ENCODE measurements around the gene ZAP70.
A peak's percentile ranks its signal among the peaks of the same experiment; 100 is the strongest.
"Not testable (repeated sequence)": the region's sequence is repeated elsewhere in the genome, so short reads cannot be mapped to it uniquely, and the experiment has no call there.

Gene ZAP70

DNA sequence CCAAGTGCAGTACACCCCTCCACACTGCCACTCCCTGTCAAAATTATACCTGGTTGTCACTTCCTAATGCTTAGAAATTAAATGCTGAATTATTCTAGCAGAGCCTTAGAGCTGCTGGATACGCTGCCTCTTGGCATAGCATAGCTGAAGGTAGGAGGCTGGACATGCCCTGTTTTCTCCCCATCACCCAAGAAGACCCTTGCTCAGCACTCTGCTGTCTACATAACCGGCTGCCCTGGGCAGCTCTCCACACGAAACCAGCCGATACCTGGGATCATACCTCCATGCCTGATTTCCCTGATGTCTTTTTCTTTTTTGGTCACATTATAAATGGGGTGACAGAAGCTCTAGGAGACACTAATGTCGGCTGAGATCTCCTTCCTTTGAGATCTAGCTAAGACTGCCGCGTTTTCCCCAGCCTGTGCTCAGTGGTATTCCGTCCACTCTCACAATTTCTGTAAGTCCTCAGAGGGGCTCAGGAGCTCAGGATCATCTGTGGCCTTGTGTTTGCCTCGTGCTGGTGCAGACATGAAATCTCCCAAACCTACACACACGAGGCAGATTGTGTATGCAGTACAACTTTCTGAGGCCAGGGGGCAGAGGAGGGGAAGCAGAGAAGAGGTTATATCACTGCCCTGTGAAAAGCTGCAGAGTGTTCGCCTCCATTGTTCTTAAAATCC is 13.5 kb upstream of the ZAP70 start:
- DNase-seq, result peak in 4 of 5 donors; percentile 38 to 59 (median 52)

DNA sequence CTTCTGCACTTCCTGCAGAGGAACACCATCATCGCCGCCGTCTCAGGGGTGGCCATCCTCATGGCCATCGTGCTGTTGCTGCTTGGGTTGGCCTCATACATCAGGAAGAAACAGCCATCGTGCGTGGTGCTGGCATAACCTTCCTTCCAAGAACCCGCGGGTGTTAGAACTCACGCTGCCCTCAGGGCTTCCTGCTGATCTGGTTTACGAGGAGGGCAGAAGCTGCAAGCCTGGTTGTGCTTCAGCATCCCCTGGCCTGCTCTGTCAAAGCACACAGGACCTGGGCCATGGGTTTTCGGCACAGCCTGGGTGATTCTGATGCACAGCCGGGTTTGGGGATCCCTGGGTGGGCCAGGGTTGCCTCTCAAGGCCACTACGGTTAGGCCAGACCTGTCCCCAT is 12.2 kb upstream of the ZAP70 start:
- DNase-seq, result no peak

- no peak for DNase-seq
These were observed 11.4 kb upstream of the ZAP70 start for GRCh38 chr2:97701851-97702465.

- no peak for DNase-seq
These were observed 10.5 kb upstream of the ZAP70 start for GRCh38 chr2:97702731-97703470.

GRCh38 chr2:97703741-97704140 is 9.6 kb upstream of the ZAP70 start:
- no peak for DNase-seq

- DNase-seq, result no peak
These were observed 8.4 kb upstream of the ZAP70 start for GRCh38 chr2:97704989-97705388.

GRCh38 chr2:97706112-97706511 is 7.3 kb upstream of the ZAP70 start:
- no peak for DNase-seq

DNA sequence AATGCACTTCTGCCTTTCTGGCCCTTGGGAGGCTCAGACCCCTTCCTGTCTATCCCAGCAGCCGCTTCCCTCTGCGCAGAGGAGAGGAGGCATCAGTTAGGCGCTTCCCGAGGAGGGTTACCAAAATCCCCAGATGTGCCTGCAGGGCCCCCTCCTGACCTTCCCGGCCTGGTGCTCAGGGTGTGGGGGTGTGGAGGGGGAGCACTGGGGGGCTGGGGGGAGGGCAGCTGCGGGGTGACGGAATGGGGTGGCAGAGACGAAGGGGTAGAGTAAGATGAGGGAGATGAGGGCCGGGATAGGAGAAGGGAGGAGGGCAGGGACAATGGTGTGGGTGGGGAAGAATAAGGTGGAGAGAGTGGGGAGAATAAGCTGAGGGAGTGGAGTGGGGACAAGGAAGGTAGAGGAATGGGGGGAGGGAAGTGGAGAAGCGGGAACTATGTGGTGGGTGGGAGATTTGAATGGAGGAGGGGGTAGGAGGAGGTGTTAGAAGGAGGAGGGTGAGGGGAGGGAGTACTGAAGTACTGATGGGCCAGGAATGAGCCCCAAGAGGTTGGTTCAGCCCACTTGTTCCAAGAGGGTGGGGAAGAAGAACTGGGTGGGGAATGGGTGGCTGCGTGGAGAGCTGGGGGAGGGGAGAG is 6.5 kb upstream of the ZAP70 start:
- DNase-seq, result no peak

DNA sequence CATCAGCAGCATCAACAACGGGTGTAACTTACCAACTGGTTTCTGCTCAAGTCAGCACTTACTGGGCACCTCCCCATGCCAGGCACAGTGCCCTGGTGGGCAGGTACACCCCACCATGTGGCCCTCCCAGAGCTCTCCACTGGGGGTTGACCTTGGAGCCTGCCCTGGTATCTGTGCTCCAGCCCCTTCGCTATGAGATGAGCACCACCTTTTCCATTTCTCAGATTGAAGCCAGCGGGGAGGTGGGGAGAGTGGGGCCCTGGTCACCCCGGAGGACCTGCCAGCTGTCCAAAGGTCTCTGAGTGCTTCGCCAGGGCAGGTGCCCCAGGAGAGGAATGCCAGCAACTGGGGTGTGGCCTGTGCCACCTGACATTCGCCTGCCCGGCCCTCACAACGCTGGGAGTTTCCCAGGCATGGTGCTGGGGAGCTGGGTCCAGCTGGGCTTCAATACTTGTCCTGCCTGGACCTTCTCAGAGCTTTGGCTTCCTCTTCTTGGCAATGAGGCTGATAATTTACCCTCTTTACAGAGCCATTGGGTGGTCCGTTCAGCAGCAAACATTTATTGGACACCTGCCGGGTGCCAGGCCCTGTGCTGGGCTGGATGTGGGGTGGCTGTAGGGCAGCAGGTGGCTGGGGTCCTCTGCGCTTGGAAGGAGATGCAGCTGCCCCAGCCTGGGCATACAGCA is 5.9 kb upstream of the ZAP70 start:
- DNase-seq, result no peak

DNA sequence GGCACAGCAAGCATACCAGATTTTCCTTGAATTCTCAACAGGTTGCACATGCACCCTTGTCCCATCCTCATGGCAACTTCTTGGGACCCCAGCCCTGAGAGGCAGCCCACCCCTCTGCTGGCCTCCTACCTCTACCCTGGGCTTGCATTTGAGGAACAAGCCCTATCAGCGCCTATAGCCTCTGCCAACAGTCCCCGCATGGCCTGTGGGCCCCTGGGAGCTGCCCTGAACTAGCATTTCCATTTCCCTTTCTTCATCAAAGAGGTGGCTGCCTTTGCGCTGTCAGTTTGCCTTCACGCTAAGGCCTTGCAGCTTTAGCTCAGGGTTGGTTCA is 5.4 kb upstream of the ZAP70 start:
- DNase-seq, result no peak

DNA sequence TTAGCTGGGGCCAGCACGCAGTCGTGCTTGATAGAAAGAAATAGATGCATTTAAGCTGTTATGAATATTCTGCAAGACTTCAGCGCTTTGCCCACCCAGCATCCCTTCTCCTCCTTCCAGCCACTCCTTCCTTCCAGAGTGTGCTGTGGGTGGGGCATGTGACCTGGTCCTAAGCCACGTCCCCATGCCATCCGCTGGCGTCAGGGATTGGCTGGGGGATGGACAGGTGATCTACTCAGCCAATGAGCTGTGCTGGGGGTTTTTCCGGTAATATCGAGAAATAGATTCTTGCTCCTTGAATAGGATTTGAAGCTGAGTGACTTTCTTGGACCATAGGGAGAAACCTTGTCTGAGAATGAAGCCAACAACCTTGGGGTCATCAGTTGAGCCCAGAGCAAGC is 4.8 kb upstream of the ZAP70 start:
- DNase-seq, result no peak

DNA sequence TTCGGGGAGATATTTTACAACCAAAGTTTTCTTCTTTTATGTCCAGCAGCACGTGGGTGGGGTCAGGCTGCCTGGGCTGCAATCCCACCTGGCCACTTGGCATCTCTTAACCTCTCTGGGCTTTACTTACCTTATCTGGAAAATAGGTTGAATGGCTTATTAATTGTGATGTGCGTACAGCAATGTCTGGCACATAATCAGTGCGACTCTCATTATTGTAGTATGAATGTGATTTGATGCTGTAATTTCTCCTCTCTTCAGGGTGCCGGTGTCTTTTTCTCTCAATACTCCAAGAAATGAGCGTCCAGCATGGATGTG is 2.0 kb upstream of the ZAP70 start:
- no peak for DNase-seq

DNA sequence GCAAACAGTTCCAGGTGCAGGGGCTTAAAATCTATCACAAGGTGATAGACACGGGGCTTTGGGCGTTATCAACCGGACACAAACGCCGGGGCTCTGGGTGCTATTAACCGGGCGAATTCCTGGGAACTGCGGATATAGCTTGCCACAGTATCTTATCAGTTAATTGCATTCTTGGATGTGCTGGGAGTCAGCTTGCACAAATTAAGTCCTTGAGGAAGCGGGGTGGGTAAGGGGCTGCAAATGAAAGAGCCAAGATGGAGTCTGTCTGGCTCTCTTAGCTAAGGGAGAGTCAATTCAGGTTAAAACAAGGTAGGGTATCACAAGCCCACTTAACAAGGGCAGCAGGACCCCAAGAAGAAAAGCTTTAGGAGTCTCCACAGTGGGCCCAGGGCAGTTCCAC is 1.2 kb upstream of the ZAP70 start:
- not testable (repeated sequence) for DNase-seq

DNA sequence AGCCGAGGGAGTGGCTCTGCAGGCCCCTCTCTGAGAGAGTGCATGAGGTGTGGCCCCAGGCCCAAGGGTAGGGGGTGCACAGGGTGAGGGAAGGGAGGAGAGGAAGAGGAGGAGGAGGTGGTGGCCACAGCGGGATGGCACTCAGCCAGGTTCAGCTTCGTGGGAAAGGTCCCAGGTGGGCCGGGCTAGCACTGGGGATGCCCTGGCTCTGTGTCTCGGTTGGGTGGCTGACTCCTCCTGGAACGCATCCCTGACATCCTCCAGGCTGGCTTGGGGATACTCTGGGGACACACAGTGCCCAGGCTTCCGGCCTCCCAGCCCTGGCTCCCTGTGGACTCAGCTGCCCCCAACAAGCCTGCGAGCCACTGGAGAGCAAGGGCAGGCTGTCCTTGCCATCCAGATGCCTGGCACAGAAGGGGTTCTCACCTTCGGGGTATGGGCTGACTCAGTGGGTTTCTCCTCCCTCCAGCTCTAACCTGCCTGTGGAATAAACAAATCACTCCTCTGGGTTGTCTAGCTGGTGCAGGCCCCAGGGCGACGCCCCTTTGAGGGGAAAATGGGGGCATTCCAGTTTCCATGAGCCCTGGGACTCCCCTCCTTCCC is 582 bp upstream of the ZAP70 start:
- peak in 3 of 5 donors; percentile 31 to 52 (median 33) for DNase-seq

- DNase-seq, result peak in 1 of 5 donors; percentile 42
These were observed 941 bp downstream of the ZAP70 start for GRCh38 chr2:97714084-97714949.

DNA sequence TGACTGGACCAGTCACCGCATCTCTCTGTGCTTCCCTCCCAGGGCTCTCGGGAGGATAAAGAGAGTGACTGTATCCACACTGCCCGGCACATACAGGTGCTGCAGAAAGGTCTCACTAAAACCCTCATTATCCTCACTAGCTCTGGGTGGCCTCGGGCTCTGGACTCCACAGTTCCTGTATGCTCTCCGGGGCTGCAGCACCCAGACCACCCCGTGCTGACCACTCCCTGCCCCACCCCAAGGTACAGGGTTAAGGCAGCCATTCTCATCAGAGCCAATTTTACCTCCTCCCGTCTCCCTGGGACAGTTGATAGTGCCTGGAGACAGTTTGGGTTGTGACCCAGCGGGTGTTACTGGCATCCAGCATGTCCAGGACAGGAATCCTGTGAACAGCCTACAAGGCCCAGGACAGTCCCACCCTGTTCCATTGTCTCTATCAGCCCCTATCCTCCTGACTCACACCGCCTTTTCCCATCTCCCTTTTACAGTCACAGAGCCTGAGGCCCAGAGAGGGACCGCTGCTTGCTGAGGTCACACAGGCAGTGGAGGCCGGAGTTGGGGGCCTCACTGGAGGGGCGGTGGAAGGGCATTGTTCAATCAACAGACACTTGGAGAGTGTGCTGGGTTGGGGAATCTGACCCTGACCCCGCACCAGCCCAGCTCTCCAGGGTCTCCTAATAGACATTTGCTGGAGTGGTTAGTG is 1.7 kb downstream of the ZAP70 start:
- no peak for DNase-seq

DNA sequence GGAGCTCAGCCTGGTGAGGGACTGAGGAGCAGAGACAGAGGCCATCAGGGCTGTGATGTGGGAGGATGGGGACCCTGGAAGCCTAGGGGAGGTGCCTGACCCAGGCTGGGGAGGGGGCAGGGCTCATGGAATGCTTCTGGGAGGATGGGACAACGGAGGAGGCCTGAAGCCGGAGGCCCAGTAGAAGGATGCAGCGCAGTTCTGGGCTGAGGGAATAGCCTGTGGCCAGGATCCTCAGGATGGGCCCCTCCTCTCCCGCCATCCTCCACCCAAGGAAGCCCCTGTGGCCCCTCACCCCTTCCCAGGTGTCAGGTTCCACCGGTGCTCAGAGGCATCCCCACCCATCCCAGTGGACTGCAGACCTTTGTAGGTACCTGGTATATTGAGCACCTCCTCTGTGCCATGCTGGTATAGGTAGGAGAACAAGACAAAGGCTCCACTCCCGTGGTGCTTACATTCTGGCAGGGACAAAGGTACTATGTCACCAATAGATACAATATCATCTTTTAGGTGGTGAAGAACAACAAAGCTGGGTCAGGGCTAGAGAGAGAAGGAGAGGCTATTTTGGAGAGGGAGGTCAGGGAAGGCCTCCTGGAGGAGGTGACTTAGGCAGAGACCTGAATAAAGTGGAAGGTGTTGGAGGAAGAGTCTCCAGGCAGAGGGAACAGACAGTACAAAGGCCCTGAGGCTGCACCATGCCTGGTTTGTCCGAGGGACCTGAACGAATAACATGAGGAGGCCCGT is 2.7 kb downstream of the ZAP70 start:
- no peak for DNase-seq

- no peak for DNase-seq
These were observed 3.6 kb downstream of the ZAP70 start for GRCh38 chr2:97716695-97717612.

GRCh38 chr2:97717613-97717995 is 4.2 kb downstream of the ZAP70 start:
- DNase-seq, result no peak

Measured in T-helper 1 cell (primary cell).